Spleen (tissue), 11 donors: Measurements from ENCODE around the gene RC3H2. TPM values are rescaled to one million over a fixed set of nuclear protein-coding genes. Genes with fewer than 3 reads are reported as not detected.
"Not testable (repeated sequence)": the region's sequence is repeated elsewhere in the genome, so short reads cannot be mapped to it uniquely, and the experiment has no call there.

Experiments
- DNase-seq: peaks from one replicate; pipeline ENCODE4 v3.0.0-alpha.2; 2020
- H3K27ac ChIP-seq, 8 donors: fragments of 200-600 bp; sonication (generic) in 7 of 8; 1 replicate in 4 of 8; 2 replicates in 4 of 8; pipeline versions ENCODE4 v1.5.0 to v1.8.0; 2016 to 2021; ENCODE audit warnings: inconsistent platforms in 4 of 8, mild to moderate bottlenecking in 4 of 8, moderate library complexity in 1 of 8
- H3K27me3 ChIP-seq, 7 donors: fragments of 200-600 bp; sonication (generic) in 6 of 7; replicated peaks in 1 of 7; 1 replicate in 4 of 7; 2 replicates in 3 of 7; pipeline versions ENCODE4 v1.5.0 to v1.8.0; 2016 to 2021; ENCODE audit warnings: inconsistent platforms in 3 of 7, mild to moderate bottlenecking in 1 of 7
- H3K36me3 ChIP-seq, 6 donors: fragments of 200-600 bp; sonication (generic) in 5 of 6; 1 replicate in 4 of 6; 2 replicates in 2 of 6; pipeline versions ENCODE4 v1.5.0 to v1.8.0; 2016 to 2021; ENCODE audit warnings: inconsistent platforms in 2 of 6
- H3K4me1 ChIP-seq, 6 donors: fragments of 200-600 bp; sonication (generic) in 5 of 6; 1 replicate in 3 of 6; 2 replicates in 3 of 6; pipeline versions ENCODE4 v1.5.0 to v1.8.0; 2016 to 2021; ENCODE audit warnings: inconsistent platforms in 3 of 6
- H3K4me3 ChIP-seq, 8 donors: fragments of 200-600 bp; sonication (generic) in 7 of 8; 1 replicate in 4 of 8; 2 replicates in 4 of 8; pipeline versions ENCODE4 v1.5.0 to v1.8.0; 2016 to 2021; ENCODE audit warnings: inconsistent platforms in 4 of 8, mild to moderate bottlenecking in 4 of 8, moderate library complexity in 2 of 8
- H3K9me3 ChIP-seq, 8 donors: fragments of 200-600 bp; sonication (generic) in 7 of 8; 1 replicate in 4 of 8; 2 replicates in 4 of 8; pipeline versions ENCODE4 v1.5.0 to v1.8.0; 2016 to 2021; ENCODE audit warnings: inconsistent platforms in 4 of 8
- CTCF ChIP-seq, 11 experiments: fragments of 200-600 bp in 7 of 11; fragments of 450-650 bp in 4 of 11; sonication (generic) in 4 of 11; IDR thresholded peaks in 8 of 11; conservative IDR thresholded peaks in 3 of 11; 1 replicate in 7 of 11; 2 replicates in 4 of 11; pipeline versions ENCODE4 v1.4.0 to v1.8.0; 2016 to 2021; ENCODE audit warnings: antibody characterized with exemption in 11 of 11, inconsistent platforms in 4 of 11, mild to moderate bottlenecking in 1 of 11
- POLR2A ChIP-seq, 3 donors: fragments of 450-650 bp; IDR thresholded peaks; one replicate each; pipeline ENCODE4 v1.5.1; 2017; ENCODE audit warnings: antibody characterized with exemption in 3 of 3, mild to moderate bottlenecking in 1 of 3
- POLR2AphosphoS5 ChIP-seq, 3 donors: sonication (generic); formaldehyde crosslinking; IDR thresholded peaks; one replicate each; pipeline ENCODE4 v1.5.1; 2017; ENCODE audit warnings: antibody characterized with exemption in 3 of 3
- WGBS, 5 donors: extraction: QIAGEN DNeasy Blood & Tissue Kit in 3 of 5; methylation state at CpG; one replicate each; pipeline versions ENCODE4 v1.1.5 to v1.1.7; 2013 to 2018; 5-methylcytosine and 5-hydroxymethylcytosine counted together
- intact Hi-C: fragments of 100-400 bp; cut with DNase I; formaldehyde crosslinking; loops from one replicate; pipeline ENCODE4 v1.15.0; 2023; ENCODE audit warnings: low total_unique reads
- polyA plus RNA-seq, 3 donors: library from polyadenylated mRNA; stranded (reverse); fragments of 200-250 nt; gene quantifications; one replicate each; pipeline ENCODE4 v1.2.1, GENCODE V29; 2013
- total RNA-seq, 7 donors: library from RNA; depleted of rRNA in 3 of 7; stranded (reverse); fragments of >200 nt in 3 of 7; fragmentation: NEBNext Ultra II Directional in 4 of 7; extraction: Animal tissue kit (Norgen Biotek cat#: 25700) in 4 of 7; gene quantifications; one replicate each; pipeline versions ENCODE4 v1.1.0 to v1.2.1, GENCODE V29; 2016 to 2021
- donor health status: healthy with polysubstance abuse.
- donor health status: DM: no; HTN: no; CAD: no; lungs with moderate emphysema.
- donor health status: DM: no; HTN: no; CAD: no.
- donor health status: Bipolar disorder and iron deficiency.
- donor health status: healthy.
- donor health status: DM: no; HTN: no; CAD: no.
- donor health status: DM: yes; HTN: yes; CAD: no.

Gene RC3H2
- total and polyA plus RNA-seq, 10 donors: 8.3 to 78.7 (median 59.4) TPM

DNA sequence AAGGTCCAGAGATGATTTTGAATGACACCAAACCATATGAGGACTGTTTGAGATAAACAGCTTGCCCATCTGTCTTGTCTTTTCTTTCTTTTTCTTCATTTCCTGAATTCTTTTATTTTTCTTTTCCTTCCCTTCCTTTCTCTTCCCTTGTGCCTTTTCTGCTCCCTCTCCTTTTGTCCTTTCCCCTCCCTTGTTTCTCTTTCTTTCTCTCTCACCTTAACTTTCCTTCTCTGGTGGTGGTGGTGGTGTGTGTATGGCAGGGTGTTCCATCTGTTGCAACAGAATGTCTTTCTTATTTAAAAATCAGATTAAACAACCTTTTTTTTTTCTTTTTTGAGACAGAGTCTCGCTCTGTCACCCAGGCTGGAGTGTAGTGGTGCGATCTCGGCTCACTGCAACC is 73.0 kb downstream of the RC3H2 start:
- intact Hi-C loops: no loop called here
- 84 to 100% (median 89%) methylated on average over 3 of the region's 3 CpGs for WGBS, 5 donors
- H3K27me3 ChIP-seq: no peaks in the 10 kb centered on the region

DNA sequence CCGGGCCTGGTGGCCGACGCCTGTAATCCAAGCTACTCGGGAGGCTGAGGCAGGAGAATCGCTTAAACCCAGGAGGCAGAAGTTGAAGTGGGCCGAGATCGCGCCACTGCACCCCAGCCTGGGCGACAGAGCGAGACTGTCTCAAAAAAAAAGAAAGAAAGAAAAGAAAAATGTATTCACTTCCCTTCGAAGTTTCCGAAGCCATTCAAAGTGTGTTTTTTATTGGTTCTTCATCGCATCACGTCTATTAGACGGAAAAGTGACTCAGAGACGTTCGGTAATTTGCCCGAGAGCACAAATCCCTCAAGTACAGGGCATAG is 76.2 kb downstream of the RC3H2 start:
- DNase-seq, H3K27me3 ChIP-seq, H3K9me3 ChIP-seq: not testable (repeated sequence)
- Histone ChIP-seq H3K4me1 (peaks cover 22 to 47% (median 41%) of the 10 kb centered on the region in 6 donors), H3K4me3 (peak overlapping the region; percentile 72 to 97 (median 92)), H3K27ac (peak overlapping the region; percentile 94 to 98 (median 96)), H3K36me3 (peaks cover 0 to 26% (median 9%) of the 10 kb centered on the region in 6 donors)
- 70 to 71% (median 71%) methylated on average over 18 of the region's 18 CpGs for WGBS, 5 donors
- intact Hi-C loops: loop anchor here (10.0 kb wide), 1 partner anchor 734 kb away; the partner anchor contains the start of gene TTLL11

More for the DNA sequence above, 73.0 kb downstream of the RC3H2 start:
- no peak for DNase-seq
- H3K9me3 ChIP-seq: no peaks in the 10 kb centered on the region
- TF ChIP-seq CTCF (IDR thresholded peaks at IDR 0.05 in 8 of 11, conservative IDR thresholded peaks at IDR 0.05 in 3 of 11): no peak
- H3K4me1 ChIP-seq: peaks cover 11 to 29% (median 21%) of the 10 kb centered on the region in 6 donors
- no peak overlapping the region for H3K4me3 ChIP-seq
- no peak overlapping the region for H3K27ac ChIP-seq
- no peaks in the 10 kb centered on the region for H3K36me3 ChIP-seq

DNA sequence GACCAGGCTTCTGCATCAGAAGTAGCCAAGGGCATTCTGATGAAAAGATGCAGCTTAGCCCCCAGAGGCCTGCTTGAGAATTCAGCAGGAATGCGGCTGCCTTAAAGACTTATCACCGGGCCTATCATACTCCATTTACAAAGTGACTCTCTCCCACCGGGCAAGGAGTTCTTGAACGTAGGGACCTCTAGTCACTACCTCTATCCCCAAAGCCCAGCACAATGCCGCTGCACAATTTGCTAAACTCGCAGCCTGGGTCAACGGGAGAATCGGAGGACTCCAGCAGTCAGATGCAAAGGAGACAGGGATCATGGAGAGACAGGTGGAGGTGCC is 77.4 kb downstream of the RC3H2 start:
- TF ChIP-seq POLR2AphosphoS5 (IDR thresholded peaks at IDR 0.05) (no peak), CTCF (IDR thresholded peaks at IDR 0.05 in 8 of 11, conservative IDR thresholded peaks at IDR 0.05 in 3 of 11) (no peak), POLR2A (IDR thresholded peaks at IDR 0.05) (no peak)
- H3K36me3 ChIP-seq: peaks cover 0 to 38% (median 17%) of the 10 kb centered on the region in 6 donors
- DNase-seq: no peak
- no peaks in the 10 kb centered on the region for H3K9me3 ChIP-seq
- no peaks in the 10 kb centered on the region for H3K27me3 ChIP-seq
- 1 to 3% (median 3%) methylated on average over 8 of the region's 8 CpGs for WGBS, 5 donors
- H3K4me1 ChIP-seq: peaks cover 22 to 50% (median 43%) of the 10 kb centered on the region in 6 donors
- peak overlapping the region; percentile 72 to 97 (median 92) for H3K4me3 ChIP-seq
- H3K27ac ChIP-seq: peak overlapping the region; percentile 94 to 98 (median 96)
- intact Hi-C loops: loop anchor here (10.0 kb wide), 1 partner anchor 733 kb away; the partner anchor contains the start of gene TTLL11

GRCh38 chr9:122822938-122823337 is 82.2 kb downstream of the RC3H2 start:
- Histone ChIP-seq H3K36me3 (peaks cover 0 to 83% (median 46%) of the 10 kb centered on the region in 6 donors), H3K27ac (no peak overlapping the region), H3K27me3 (no peaks in the 10 kb centered on the region), H3K4me1 (peaks cover 33 to 81% (median 64%) of the 10 kb centered on the region in 6 donors), H3K9me3 (no peaks in the 10 kb centered on the region), H3K4me3 (no peak overlapping the region)
- intact Hi-C loops: loop anchor here (10.0 kb wide), 1 partner anchor 728 kb away; the partner anchor contains the start of gene TTLL11
- 95 to 100% (median 98%) methylated on average over 4 of the region's 4 CpGs for WGBS, 5 donors
- TF ChIP-seq POLR2AphosphoS5 (IDR thresholded peaks at IDR 0.05) (no peak), POLR2A (IDR thresholded peaks at IDR 0.05) (no peak), CTCF (IDR thresholded peaks at IDR 0.05 in 8 of 11, conservative IDR thresholded peaks at IDR 0.05 in 3 of 11) (no peak)
- no peak for DNase-seq

GRCh38 chr9:122822056-122822455 is 83.1 kb downstream of the RC3H2 start:
- intact Hi-C loops: loop anchor here (10.0 kb wide), 1 partner anchor 727 kb away; the partner anchor contains the start of gene TTLL11
- TF ChIP-seq POLR2AphosphoS5 (IDR thresholded peaks at IDR 0.05): no peak
- TF ChIP-seq CTCF (IDR thresholded peaks at IDR 0.05 in 8 of 11, conservative IDR thresholded peaks at IDR 0.05 in 3 of 11): no peak
- no peak for TF ChIP-seq POLR2A (IDR thresholded peaks at IDR 0.05)
- Histone ChIP-seq H3K36me3 (peaks cover 0 to 92% (median 53%) of the 10 kb centered on the region in 6 donors), H3K9me3 (no peaks in the 10 kb centered on the region), H3K27me3 (no peaks in the 10 kb centered on the region), H3K4me1 (peaks cover 27 to 72% (median 56%) of the 10 kb centered on the region in 6 donors), H3K27ac (peak overlapping the region in 5 of 8 donors; percentile 40 to 76 (median 48)), H3K4me3 (no peak overlapping the region)
- WGBS, 5 donors: 86 to 94% (median 88%) methylated on average over 6 of the region's 6 CpGs
- no peak for DNase-seq
